GM08714 (cell line): Measurements from ENCODE around the gene HSD17B4.

Experiments
- H3K4me3 ChIP-seq: fragments of 200-500 bp; sonication (Bioruptor generic); 2 replicates; pipeline ENCODE4 v1.5.1; 2014; ENCODE audit warnings: mild to moderate bottlenecking, low read length, inconsistent platforms
- ZNF274 ChIP-seq: IDR thresholded peaks from 2 replicates; pipeline ENCODE4 v1.6.1; 2012; ENCODE audit warnings: mild to moderate bottlenecking, low read depth, low read length

The HSD17B4 gene

DNA sequence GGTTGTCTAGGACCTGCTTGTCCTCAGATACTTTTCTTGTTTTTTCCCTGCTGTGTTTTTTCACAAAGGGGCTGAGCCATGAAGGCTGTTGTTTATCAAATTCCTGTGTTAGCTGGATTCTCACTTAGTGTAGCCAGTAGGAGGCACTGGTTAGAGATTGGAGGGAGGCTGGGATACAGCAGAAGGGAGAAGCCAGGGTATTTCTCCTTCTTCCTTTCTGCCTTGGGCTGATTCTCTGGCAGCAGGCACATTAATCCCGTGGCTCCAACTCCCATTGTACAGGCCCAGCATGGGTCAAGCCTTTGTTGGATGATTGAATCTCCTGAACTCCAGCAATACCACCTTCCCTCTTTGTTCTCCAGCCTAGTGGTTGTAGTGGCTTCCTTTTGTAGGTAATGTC lies 130.7 kb downstream of the HSD17B4 start:
- H3K4me3 ChIP-seq, result no peak overlapping the region
- no peak for TF ChIP-seq ZNF274

DNA sequence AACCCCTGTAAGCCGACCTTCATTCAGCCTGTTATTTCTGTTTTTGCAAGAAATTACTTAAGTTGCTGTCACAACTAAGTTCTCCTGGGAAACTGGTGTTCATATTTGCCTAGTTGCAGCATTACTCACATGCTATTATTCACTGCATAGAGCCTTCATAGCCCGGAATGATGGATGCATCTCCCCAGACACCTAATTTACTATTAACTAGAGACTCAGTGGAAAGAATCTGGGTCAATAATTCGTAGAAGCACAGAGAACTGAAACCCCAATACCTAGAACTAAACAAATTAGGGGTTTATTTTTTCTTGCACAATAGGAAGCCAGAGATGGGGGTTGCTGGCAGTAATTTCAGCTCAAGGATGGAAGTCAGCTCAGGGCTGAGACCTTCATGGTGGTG lies 131.4 kb downstream of the HSD17B4 start:
- no peak for TF ChIP-seq ZNF274
- no peak overlapping the region; the same call in 1 of the 2 replicates for H3K4me3 ChIP-seq
